Activated CD8-positive, alpha-beta memory T cell treated with anti-CD3 and anti-CD28 coated beads, Interleukin-2, amount 50 U/mL, for 24 hours (primary cell): ENCODE data around the gene NDUFA11.
"Not testable (repeated sequence)": the region's sequence is repeated elsewhere in the genome, so short reads cannot be mapped to it uniquely, and the experiment has no call there.

Source experiments
- DNase-seq: peaks from one replicate; pipeline ENCODE4 v3.0.0-alpha.2; 2020; ENCODE audit errors: extremely low read depth

NDUFA11 gene

DNA sequence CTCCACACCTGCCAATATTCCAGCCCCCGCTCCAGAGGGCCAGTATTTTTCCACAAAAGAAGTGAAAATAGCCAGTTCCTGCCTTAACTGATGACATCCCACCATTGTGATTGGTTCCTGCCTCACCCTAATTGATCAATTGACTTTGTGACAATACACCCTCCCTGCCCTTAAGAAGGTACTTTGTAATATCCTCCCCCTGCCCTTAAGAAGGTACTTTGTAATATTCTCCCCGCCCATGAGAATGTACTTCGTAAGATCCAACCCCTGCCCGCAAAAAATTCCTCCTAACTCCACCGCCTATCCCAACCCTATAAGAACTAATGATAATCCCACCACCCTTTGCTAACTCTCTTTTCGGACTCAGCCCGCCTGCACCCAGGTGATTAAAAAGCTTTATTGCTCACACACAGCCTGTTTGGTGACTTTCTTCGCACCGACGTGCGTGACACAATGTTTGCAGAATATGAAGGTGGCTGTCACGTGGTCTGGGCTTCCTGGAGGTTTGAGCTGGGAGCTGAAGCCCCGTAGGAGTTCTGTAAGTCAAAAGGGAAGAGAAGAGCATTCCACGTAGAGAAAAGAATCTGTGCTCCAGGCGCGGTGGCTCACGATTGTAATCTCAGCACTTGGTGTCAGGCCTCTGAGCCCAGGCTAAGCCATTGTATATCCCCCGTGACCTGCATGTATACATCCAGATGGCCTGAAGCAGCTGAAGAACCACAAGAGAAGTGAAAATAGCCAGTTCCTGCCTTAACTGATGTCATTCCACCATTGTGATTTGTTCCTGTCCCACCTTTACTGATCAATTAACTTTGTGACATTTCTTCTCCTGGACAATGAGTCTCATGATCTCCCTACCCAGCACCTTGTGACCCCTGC is 46.1 kb downstream of the NDUFA11 start:
- no peak for DNase-seq

GRCh38 chr19:5855151-5855550 is 48.4 kb downstream of the NDUFA11 start:
- DNase-seq, result not testable (repeated sequence)

DNA sequence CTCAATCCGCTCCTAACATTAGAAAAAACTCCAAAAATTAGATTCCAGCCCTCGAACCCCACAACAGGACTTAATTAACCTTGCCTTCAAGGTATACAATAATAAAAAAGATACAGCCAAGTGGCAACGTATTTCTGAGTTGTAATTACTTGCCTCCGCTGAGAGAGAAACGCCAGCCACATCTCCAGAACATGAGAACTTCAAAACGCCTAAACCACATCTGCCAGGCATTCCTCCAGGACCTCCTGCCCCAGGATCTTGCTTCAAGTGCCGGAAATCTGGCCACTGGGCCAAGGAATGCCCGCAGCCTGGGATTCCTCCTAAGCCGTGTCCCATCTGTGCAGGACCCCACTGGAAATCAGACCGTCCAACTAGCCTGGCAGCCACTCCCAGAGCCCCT is 49.5 kb downstream of the NDUFA11 start:
- DNase-seq, result not testable (repeated sequence)

DNA sequence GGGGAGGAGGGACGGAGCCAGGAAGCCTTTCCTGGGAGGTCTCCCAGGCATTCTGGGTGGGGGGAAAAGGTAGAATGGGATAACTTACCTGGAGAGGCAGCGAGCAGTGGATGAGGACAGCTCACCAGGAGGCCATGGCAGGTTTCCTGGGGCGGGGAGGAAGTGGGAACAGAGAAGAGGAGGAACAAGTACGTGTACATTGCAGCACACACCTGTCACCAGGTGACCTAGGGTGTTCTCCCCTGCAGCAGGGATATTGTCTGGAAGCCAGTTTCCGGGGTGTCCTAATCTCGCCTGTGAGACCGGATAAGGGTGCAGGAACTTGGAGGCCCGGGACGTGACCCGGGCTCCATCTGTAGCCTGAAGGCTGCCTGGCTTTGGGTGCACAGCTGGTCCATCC is 52.3 kb downstream of the NDUFA11 start, which contains the start of gene FUT3:
Gene FUT3 (minus strand): TSS at position 148 of the 400 bp plus-strand sequence.
- DNase-seq, result no peak

DNA sequence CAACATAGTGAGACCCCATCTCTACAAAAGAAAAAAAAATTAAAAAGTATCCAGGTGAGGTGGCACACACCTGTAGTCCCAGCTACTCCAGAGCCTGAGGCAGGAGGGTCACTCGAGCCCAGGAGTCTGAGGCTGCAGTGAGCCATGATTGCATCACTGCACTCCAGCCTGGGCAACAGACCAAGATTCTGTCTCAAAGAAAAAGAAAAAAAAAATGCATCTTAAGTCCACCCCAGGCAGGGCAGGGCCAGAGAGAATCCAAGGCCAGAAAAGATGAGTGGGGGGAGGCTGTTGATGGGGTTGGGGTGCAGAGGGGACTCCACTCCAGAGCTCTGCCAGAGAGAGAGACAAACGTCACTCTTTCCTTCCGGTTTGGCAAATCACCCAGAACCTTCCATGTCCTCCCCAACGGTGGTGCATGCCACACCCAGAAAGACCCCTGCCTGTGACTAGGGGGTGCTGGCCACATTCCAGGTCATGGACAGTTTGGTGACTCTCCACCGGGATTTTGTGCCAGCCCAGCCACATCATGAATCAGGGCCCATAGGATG is 52.8 kb downstream of the NDUFA11 start:
- DNase-seq, result no peak

- DNase-seq, result no peak
Observed at GRCh38 chr19:5850189-5850588, 53.4 kb downstream of the NDUFA11 start.

DNA sequence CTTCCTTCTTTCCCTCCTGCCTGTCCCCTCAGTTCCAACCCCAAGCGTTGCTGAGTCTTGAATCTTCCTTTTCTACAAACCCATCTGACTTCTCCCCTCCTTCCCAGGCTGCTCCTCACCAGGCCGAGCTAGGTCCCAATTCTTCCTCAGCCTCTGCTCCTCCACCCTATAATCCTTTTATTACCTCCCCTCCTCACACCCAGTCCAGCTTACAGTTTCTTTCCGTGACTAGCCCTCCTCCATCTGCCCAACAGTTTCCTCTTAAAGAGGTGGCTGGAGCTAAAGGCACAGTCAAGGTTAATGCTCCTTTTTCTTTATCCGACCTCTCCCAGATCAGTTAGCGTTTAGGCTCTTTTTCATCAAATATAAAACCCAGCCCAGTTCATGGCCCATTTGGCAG is 55.0 kb downstream of the NDUFA11 start:
- DNase-seq, result not testable (repeated sequence)

GRCh38 chr19:5847846-5848245 is 55.7 kb downstream of the NDUFA11 start:
- DNase-seq, result not testable (repeated sequence)
